Activated CD8-positive, alpha-beta memory T cell treated with anti-CD3 and anti-CD28 coated beads, Interleukin-2, amount 50 U/mL, for 24 hours (primary cell): ENCODE data around the gene MACROH2A1.

Experiments used
- DNase-seq: peaks from one replicate; pipeline ENCODE4 v3.0.0-alpha.2; 2020; ENCODE audit errors: extremely low read depth

MACROH2A1 gene

GRCh38 chr5:135315386-135315785 is 83.6 kb downstream of the MACROH2A1 start:
- no peak for DNase-seq

GRCh38 chr5:135313946-135314345 is 85.1 kb downstream of the MACROH2A1 start:
- DNase-seq = no peak

GRCh38 chr5:135313405-135313804 is 85.6 kb downstream of the MACROH2A1 start:
- no peak for DNase-seq

GRCh38 chr5:135312255-135312935 is 86.6 kb downstream of the MACROH2A1 start:
- DNase-seq = no peak

GRCh38 chr5:135310328-135310989 is 88.6 kb downstream of the MACROH2A1 start:
- DNase-seq = no peak

- DNase-seq = no peak
Observed at GRCh38 chr5:135309391-135310327, 89.4 kb downstream of the MACROH2A1 start.

GRCh38 chr5:135308752-135309151 is 90.3 kb downstream of the MACROH2A1 start:
- no peak for DNase-seq

GRCh38 chr5:135308245-135308644 is 90.8 kb downstream of the MACROH2A1 start:
- DNase-seq = no peak

- no peak for DNase-seq
Observed at GRCh38 chr5:135307143-135307903, 91.7 kb downstream of the MACROH2A1 start.

- DNase-seq = no peak
Observed at GRCh38 chr5:135306557-135306956, 92.5 kb downstream of the MACROH2A1 start.

GRCh38 chr5:135304352-135305221 is 94.4 kb downstream of the MACROH2A1 start:
- DNase-seq = no peak

GRCh38 chr5:135303582-135304173 is 95.4 kb downstream of the MACROH2A1 start:
- no peak for DNase-seq

GRCh38 chr5:135296900-135297816 is 101.9 kb downstream of the MACROH2A1 start:
- DNase-seq = no peak

- no peak for DNase-seq
Observed at GRCh38 chr5:135295852-135296251, 103.2 kb downstream of the MACROH2A1 start.

GRCh38 chr5:135294793-135295192 is 104.2 kb downstream of the MACROH2A1 start:
- no peak for DNase-seq

- DNase-seq = no peak
Observed at GRCh38 chr5:135289651-135290050, 109.4 kb downstream of the MACROH2A1 start.

GRCh38 chr5:135287551-135287950 is 111.5 kb downstream of the MACROH2A1 start:
- DNase-seq = no peak
